CD14-positive monocyte (primary cell): ENCODE data around the gene RGMA. TPM values are rescaled to one million over a fixed set of nuclear protein-coding genes. Genes with fewer than 3 reads are reported as not detected.

Source experiments
- DNase-seq, 3 donors: peaks; one replicate each; pipeline ENCODE4 v3.0.0-alpha.2; 2011 to 2022
- H2AFZ ChIP-seq: 2 replicates; pipeline ENCODE4 v1.6.0; 2012; ENCODE audit warnings: mild to moderate bottlenecking, low read depth, low read length, inconsistent platforms; ENCODE audit not compliant: insufficient read depth, poor library complexity, severe bottlenecking
- H3K27ac ChIP-seq, 2 donors: 1 replicate in 1 of 2; 2 replicates in 1 of 2; pipeline ENCODE4 v1.5.1; 2012 to 2013; ENCODE audit warnings: low read length in 2 of 2, control low read depth in 1 of 2, inconsistent platforms in 1 of 2, low read depth in 1 of 2, mild to moderate bottlenecking in 1 of 2
- H3K27me3 ChIP-seq, 2 donors: one replicate each; pipeline versions ENCODE4 v1.6.0 to v1.6.1; 2011 to 2013; ENCODE audit warnings: low read length in 2 of 2; ENCODE audit not compliant: control insufficient read depth in 2 of 2, insufficient read depth in 2 of 2
- H3K36me3 ChIP-seq, 2 donors: replicated peaks in 1 of 2; 1 replicate in 1 of 2; 2 replicates in 1 of 2; pipeline versions ENCODE4 v1.5.1 to v1.6.1; 2012 to 2013; ENCODE audit warnings: low read length in 2 of 2, control low read depth in 1 of 2, inconsistent platforms in 1 of 2, mild to moderate bottlenecking in 1 of 2; ENCODE audit not compliant: insufficient read depth in 2 of 2, control insufficient read depth in 1 of 2
- H3K4me1 ChIP-seq, 2 donors: 1 replicate in 1 of 2; 2 replicates in 1 of 2; pipeline versions ENCODE4 v1.5.1 to v1.6.1; 2012 to 2013; ENCODE audit warnings: low read length in 2 of 2, control low read depth in 1 of 2, inconsistent platforms in 1 of 2, mild to moderate bottlenecking in 1 of 2, moderate library complexity in 1 of 2; ENCODE audit not compliant: insufficient read depth in 2 of 2, control insufficient read depth in 1 of 2
- H3K4me2 ChIP-seq: replicated peaks from 2 replicates; pipeline ENCODE3; 2012; ENCODE audit warnings: low read length, moderate library complexity, mild to moderate bottlenecking; ENCODE audit not compliant: poor library complexity, severe bottlenecking; ENCODE audit errors: extremely low read depth
- H3K4me3 ChIP-seq, 3 experiments: fragments of 200-600 bp in 1 of 3; sonication (generic) in 1 of 3; replicated peaks in 1 of 3; 1 replicate in 2 of 3; 2 replicates in 1 of 3; pipeline ENCODE4 v1.5.1; 2011 to 2013; ENCODE audit warnings: low read length in 3 of 3, mild to moderate bottlenecking in 3 of 3, control low read depth in 2 of 3, low read depth in 2 of 3, inconsistent platforms in 1 of 3, moderate library complexity in 1 of 3
- H3K79me2 ChIP-seq: 2 replicates; pipeline ENCODE4 v1.6.0; 2012; ENCODE audit warnings: mild to moderate bottlenecking, control low read depth, inconsistent platforms, low read length, moderate library complexity; ENCODE audit not compliant: insufficient read depth
- H3K9ac ChIP-seq: 2 replicates; pipeline ENCODE4 v1.6.0; 2017; ENCODE audit warnings: low read length, mild to moderate bottlenecking; ENCODE audit not compliant: insufficient read depth, poor library complexity, severe bottlenecking
- H3K9me3 ChIP-seq, 2 donors: replicated peaks in 1 of 2; 1 replicate in 1 of 2; 2 replicates in 1 of 2; pipeline versions ENCODE4 v1.5.1 to v1.6.1; 2012 to 2013; ENCODE audit warnings: low read length in 2 of 2, control low read depth in 1 of 2; ENCODE audit not compliant: control insufficient read depth in 1 of 2, insufficient read depth in 1 of 2
- H4K20me1 ChIP-seq: 2 replicates; pipeline ENCODE4 v1.6.0; 2012; ENCODE audit warnings: mild to moderate bottlenecking, low read length, control low read depth, moderate library complexity; ENCODE audit not compliant: insufficient read depth
- H3K27ac Mint-ChIP-seq, 7 donors: one replicate each; pipeline ENCODE4 v1.8.0; 2020; ENCODE audit warnings: mild to moderate bottlenecking in 7 of 7, mixed read lengths in 7 of 7, moderate library complexity in 6 of 7, inconsistent platforms in 2 of 7
- H3K27me3 Mint-ChIP-seq, 3 donors: one replicate each; pipeline ENCODE4 v1.8.0; 2021 to 2022; ENCODE audit warnings: low read depth in 3 of 3, mild to moderate bottlenecking in 3 of 3, mixed read lengths in 3 of 3, moderate library complexity in 3 of 3, inconsistent platforms in 1 of 3
- H3K36me3 Mint-ChIP-seq, 2 donors: one replicate each; pipeline ENCODE4 v1.8.0; 2020; ENCODE audit warnings: mixed read lengths in 2 of 2, inconsistent platforms in 1 of 2, mild to moderate bottlenecking in 1 of 2
- H3K4me1 Mint-ChIP-seq: one replicate; pipeline ENCODE4 v1.8.0; 2020; ENCODE audit warnings: mild to moderate bottlenecking, mixed read lengths
- H3K4me3 Mint-ChIP-seq, 2 donors: one replicate each; pipeline ENCODE4 v1.8.0; 2020; ENCODE audit warnings: mild to moderate bottlenecking in 2 of 2, mixed read lengths in 2 of 2, moderate library complexity in 1 of 2
- H3K9me3 Mint-ChIP-seq, 7 donors: one replicate each; pipeline ENCODE4 v1.8.0; 2020 to 2022; ENCODE audit warnings: mixed read lengths in 7 of 7, mild to moderate bottlenecking in 6 of 7, moderate library complexity in 6 of 7, inconsistent platforms in 2 of 7
- WGBS: methylation state at CpG from one replicate; pipeline ENCODE4 v1.1.5; 2013; ENCODE audit warnings: missing lambda C conversion rate; ENCODE audit not compliant: insufficient coverage; 5-methylcytosine and 5-hydroxymethylcytosine counted together
- intact Hi-C, 2 donors: fragments of 100-400 bp; cut with micrococcal nuclease; formaldehyde crosslinking; loops; one replicate each; pipeline versions ENCODE4 v1.15.0 to v1.15.1; 2023
- polyA plus RNA-seq, 3 donors: library from polyadenylated mRNA; depleted of rRNA in 1 of 3; unstranded in 2 of 3; stranded (reverse) in 1 of 3; fragments of 300-500 nt in 2 of 3; fragments of >200 nt in 1 of 3; fragmentation: Illumina TruSeq in 2 of 3; gene quantifications; 1 replicate in 2 of 3; 2 replicates in 1 of 3; pipeline ENCODE4 v1.2.3, GENCODE V29; 2012 to 2021
- TF ChIP-seq, protein P1 (sequence below): fragments of 200-600 bp; IDR thresholded peaks from one replicate; pipeline ENCODE4 v1.8.0; 2022; ENCODE audit warnings: antibody characterized with exemption, mild to moderate bottlenecking

The RGMA gene
- polyA plus RNA-seq, 3 donors = 0.07 to 0.35 (median 0.08) TPM

- Mint-ChIP-seq H3K4me1 (peaks cover 13% of the 10 kb centered on the region), H3K36me3 (peaks cover 0 to 3% of the 10 kb centered on the region in 2 donors), H3K27me3 (peaks cover 35 to 59% (median 43%) of the 10 kb centered on the region in 3 donors), H3K4me3 (no peak overlapping the region), H3K27ac (no peak overlapping the region), H3K9me3 (peaks cover 2 to 18% (median 9%) of the 10 kb centered on the region in 7 donors)
- Histone ChIP-seq H3K4me1 (peaks cover 0 to 5% of the 10 kb centered on the region in 2 donors), H3K4me3 (no peak overlapping the region), H2AFZ (no peak overlapping the region), H3K4me2 (no peak overlapping the region), H3K27ac (no peak overlapping the region), H4K20me1 (no peaks in the 10 kb centered on the region), H3K27me3 (peaks cover 24 to 48% of the 10 kb centered on the region in 2 donors), H3K36me3 (no peaks in the 10 kb centered on the region), H3K79me2 (no peaks in the 10 kb centered on the region), H3K9ac (no peak overlapping the region), H3K9me3 (peaks cover 7 to 19% of the 10 kb centered on the region in 2 donors)
- TF ChIP-seq, protein P1, sequence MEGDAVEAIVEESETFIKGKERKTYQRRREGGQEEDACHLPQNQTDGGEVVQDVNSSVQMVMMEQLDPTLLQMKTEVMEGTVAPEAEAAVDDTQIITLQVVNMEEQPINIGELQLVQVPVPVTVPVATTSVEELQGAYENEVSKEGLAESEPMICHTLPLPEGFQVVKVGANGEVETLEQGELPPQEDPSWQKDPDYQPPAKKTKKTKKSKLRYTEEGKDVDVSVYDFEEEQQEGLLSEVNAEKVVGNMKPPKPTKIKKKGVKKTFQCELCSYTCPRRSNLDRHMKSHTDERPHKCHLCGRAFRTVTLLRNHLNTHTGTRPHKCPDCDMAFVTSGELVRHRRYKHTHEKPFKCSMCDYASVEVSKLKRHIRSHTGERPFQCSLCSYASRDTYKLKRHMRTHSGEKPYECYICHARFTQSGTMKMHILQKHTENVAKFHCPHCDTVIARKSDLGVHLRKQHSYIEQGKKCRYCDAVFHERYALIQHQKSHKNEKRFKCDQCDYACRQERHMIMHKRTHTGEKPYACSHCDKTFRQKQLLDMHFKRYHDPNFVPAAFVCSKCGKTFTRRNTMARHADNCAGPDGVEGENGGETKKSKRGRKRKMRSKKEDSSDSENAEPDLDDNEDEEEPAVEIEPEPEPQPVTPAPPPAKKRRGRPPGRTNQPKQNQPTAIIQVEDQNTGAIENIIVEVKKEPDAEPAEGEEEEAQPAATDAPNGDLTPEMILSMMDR = no peak
- intact Hi-C loops = no loop called here
- no peak for DNase-seq
- 100% methylated on average over 1 of the region's 2 CpGs for WGBS
These were observed 18.6 kb upstream of the RGMA start for GRCh38 chr15:93107646-93108045.

DNA sequence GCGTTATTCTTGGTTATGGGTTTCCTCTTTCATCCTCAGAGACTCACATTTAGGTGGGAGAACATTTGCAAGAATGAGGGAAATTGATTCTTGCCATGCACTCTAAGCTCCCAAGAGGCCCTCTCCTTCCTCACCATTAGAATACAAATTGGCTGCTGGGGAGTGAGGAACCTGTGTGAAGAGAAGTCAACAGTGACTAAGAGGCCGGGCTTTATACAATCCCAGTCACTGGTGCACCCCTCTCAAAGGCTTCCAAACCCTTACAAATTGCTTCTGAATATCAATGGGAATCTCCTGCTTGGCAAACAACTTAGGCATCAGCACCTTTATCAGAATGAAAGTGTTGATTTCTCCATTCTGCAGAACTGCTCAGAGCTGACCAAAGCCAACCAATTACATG, 16.5 kb upstream of the RGMA start:
- DNase-seq = no peak
- H3K4me2 ChIP-seq = no peak overlapping the region
- H3K4me3 Mint-ChIP-seq = no peak overlapping the region
- no peaks in the 10 kb centered on the region for H4K20me1 ChIP-seq
- H3K36me3 ChIP-seq = no peaks in the 10 kb centered on the region
- peaks cover 7 to 24% of the 10 kb centered on the region in 2 donors for H3K9me3 ChIP-seq
- peaks cover 29 to 49% (median 44%) of the 10 kb centered on the region in 3 donors for H3K27me3 Mint-ChIP-seq
- peaks cover 11% of the 10 kb centered on the region for H3K4me1 Mint-ChIP-seq
- no peak overlapping the region for H3K4me3 ChIP-seq
- no peaks in the 10 kb centered on the region for H3K79me2 ChIP-seq
- H2AFZ ChIP-seq = no peak overlapping the region
- peaks cover 2 to 21% (median 9%) of the 10 kb centered on the region in 7 donors for H3K9me3 Mint-ChIP-seq
- no CpG with 5 or more reads among the region's 2 CpGs for WGBS
- H3K27ac ChIP-seq = no peak overlapping the region
- peaks cover 0 to 4% of the 10 kb centered on the region in 2 donors for H3K4me1 ChIP-seq
- H3K27ac Mint-ChIP-seq = no peak overlapping the region
- TF ChIP-seq, protein P1 = no peak
- peaks cover 20 to 35% of the 10 kb centered on the region in 2 donors for H3K27me3 ChIP-seq
- intact Hi-C loops = no loop called here
- peaks cover 0 to 3% of the 10 kb centered on the region in 2 donors for H3K36me3 Mint-ChIP-seq
- no peak overlapping the region for H3K9ac ChIP-seq
